Stimulated activated CD8-positive, alpha-beta memory T cell treated with anti-CD3 and anti-CD28 coated beads, Interleukin-4, amount 100 ng/mL, for 24 hours (primary cell): ENCODE results near the gene MYBL2.
A peak's percentile ranks its signal among the peaks of the same experiment; 100 is the strongest.
"Not testable (repeated sequence)": the region's sequence is repeated elsewhere in the genome, so short reads cannot be mapped to it uniquely, and the experiment has no call there.

Experiments
- DNase-seq: peaks from one replicate; pipeline ENCODE4 v3.0.0-alpha.2; 2020; ENCODE audit warnings: low read depth

Gene MYBL2

GRCh38 chr20:43666376-43667328 is at the start of gene MYBL2:
Gene MYBL2 (plus strand): TSS chr20:43667114. CDS start chr20:43667284, 170 bp downstream.
- peak; percentile 48 for DNase-seq

- no peak for DNase-seq
These were observed 35.3 kb upstream of the MYBL2 start for GRCh38 chr20:43631598-43631997.

GRCh38 chr20:43636429-43636828 is 30.5 kb upstream of the MYBL2 start:
- DNase-seq: no peak

- no peak for DNase-seq
These were observed 24.4 kb upstream of the MYBL2 start for GRCh38 chr20:43642548-43642947.

DNA sequence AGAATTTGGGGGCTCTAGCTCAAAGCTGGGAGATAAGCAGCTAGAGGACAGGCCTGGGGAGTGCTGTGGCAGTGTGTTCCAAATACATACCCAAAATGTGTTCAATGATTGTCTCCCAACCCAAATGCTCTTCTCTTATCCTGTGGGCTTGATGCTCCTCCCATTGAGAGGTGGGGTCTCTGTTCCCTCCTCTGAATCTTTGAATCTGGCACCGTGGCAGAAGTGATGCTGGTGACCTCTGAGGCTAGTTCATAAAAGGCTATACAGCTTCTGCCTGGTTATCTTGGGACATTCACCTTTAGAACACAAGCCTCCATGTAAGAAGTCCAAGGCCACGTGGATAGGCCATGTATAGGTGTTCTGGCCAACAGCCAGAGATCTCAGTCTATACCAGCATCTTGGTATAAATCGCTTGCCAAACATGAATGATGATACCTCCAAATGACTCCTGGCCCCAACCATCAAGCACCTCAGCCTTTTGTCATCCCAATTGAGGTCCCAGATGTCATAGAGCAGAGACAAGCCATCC is 15.9 kb upstream of the MYBL2 start:
- no peak for DNase-seq

DNA sequence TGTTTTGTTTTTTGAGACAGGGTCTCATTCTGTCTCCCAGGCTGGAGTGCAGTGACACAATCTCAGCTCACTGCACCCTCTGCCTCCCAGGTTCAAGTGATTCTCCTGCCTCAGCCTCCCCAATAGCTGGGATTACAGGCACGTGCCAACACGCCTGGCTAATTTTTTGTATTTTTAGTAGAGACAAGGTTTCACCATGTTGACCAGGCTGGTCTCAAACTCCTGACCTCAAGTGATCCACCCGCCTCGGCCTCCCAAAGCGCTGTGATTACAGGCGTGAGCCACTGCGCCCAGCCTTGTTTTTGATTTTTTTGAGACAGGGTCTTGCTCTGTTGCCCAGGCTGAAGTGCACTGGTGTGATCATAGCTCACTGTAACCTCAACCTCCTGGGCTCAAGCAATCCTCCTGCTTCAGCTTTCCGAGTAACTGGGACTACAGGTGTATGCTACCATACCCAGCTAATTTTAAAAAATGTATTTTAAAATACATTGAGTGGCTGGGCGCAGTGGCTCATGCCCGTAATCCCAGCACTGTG is 15.2 kb upstream of the MYBL2 start:
- DNase-seq: not testable (repeated sequence)

GRCh38 chr20:43653966-43654365 is 12.9 kb upstream of the MYBL2 start:
- DNase-seq: no peak

- DNase-seq: not testable (repeated sequence)
These were observed 11.7 kb upstream of the MYBL2 start for GRCh38 chr20:43655176-43655575.

GRCh38 chr20:43655937-43656336 is 11.0 kb upstream of the MYBL2 start:
- no peak for DNase-seq

DNA sequence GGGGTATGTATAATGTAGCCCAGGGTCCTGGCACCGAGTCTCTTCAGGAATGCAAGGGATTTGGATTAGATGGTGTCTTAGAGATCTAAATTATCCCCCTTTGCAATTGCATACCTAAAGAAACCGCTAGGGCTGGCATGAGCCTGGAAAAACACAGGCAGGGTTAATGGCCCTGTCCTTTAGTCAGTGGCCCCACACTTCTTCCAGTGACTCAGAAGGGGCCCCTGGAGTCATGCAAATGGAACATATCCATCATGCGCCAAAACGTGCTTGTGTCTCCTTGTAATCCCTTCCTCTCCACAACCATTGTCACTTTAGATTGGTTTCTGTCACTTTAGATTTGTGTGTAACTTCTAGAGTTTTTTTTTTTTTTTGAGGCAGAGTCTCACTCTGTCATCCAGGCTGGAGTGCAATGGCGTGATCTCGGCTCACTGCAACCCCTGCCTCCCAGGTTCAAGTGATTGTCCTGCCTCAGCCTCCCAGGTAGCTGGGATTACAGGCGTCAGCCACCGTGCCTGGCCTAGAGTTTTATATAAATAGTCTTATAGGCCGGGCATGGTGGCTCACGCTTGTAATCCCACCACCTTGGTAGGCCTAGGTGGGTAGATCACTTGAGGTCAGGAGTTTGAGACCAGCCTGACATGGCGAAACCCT is 8.7 kb upstream of the MYBL2 start:
- DNase-seq: no peak

DNA sequence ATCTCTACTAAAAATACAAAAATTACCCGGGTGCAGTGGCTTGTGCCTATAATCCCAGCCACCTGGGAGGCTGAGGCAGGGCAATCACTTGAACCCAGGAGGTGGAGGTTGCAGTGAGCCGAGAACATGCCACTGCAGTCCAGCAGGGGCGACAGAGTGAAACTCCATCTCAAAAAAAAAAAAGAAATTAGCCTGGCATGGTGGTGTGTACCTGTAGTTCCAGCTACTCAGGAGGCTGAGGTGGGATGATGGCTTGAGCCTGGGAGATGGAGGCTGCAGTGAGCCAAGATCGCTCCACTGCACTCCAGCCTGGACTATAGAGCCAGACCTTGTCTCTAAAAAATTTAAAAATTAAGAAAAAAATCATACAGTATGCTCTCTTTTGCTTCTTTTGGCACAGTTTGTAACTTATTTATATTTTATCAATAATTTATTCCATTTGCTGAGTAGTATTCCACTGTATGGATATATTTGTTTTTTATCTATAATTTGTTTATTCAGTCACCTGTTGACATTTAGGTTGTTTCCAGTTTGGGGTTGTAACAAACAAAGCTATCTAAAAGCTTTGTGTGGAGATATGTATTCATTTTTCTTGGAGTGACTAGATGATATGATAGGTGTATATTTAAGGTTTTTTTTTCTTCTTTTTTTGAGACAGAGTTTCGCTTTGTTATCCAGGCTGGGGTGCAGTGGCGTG is 8.0 kb upstream of the MYBL2 start:
- DNase-seq: no peak

GRCh38 chr20:43662943-43663655 is 3.8 kb upstream of the MYBL2 start:
- no peak for DNase-seq

GRCh38 chr20:43665466-43666176 is 1.3 kb upstream of the MYBL2 start:
- no peak for DNase-seq

GRCh38 chr20:43667341-43668132 is 623 bp downstream of the MYBL2 start:
- DNase-seq: no peak

GRCh38 chr20:43669332-43669731 is 2.4 kb downstream of the MYBL2 start:
- no peak for DNase-seq

DNA sequence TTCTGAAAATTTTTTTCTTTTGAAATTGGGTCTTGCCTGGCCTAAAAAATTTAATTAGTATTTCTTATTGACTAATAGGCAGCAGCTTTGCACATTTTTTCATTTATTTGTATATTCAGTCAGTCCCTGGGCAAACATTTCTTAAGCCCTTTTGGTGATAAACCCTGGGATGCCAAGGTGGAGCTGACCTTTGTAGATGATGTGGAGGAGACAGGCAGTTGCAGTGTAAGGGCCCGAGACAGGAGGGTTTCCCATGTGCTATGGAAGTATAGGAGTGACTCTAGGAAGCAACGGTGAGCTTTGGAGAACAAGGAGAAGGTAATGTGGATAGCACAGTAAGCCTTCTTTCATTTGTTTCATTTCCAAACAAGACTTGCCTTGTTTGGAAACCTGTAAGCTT is 3.5 kb downstream of the MYBL2 start:
- no peak for DNase-seq

DNA sequence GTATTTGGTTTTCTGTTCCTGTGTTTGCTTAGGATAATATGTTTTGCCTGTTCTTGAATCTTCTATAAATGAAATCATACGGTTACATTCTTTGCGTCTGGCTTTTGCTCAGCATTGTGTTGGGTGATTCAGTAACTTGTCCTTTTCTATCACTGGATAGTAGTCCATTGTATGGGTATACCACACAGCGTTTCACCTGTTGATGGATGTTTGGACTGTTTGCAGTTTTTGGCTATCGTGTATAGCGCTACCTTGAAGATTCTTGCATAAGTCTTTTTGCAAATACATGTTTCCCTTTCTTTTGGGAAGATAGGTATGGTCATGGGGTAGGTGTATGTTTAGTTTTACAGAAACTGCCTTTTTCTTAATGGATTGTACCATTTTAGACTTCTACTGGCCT is 9.5 kb downstream of the MYBL2 start:
- DNase-seq: no peak

DNA sequence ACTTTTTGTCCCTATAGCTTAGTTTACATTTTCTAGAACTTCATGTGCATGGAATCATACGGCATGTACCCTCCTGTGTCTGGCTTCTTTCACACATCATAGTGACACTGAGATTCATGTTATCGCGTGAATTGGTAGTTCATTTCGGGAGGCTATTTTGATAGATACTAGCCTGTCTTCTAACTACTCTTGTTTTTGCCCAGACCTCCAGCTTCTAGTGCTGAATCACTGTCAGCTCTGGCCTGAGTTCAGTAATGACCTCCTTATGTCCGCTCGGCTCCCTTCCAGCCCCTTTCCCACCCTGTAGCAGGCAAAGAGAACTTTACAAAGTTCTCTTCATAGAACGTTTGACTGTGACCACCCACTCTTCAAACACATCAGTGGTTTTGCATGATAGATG is 14.1 kb downstream of the MYBL2 start:
- no peak for DNase-seq

DNA sequence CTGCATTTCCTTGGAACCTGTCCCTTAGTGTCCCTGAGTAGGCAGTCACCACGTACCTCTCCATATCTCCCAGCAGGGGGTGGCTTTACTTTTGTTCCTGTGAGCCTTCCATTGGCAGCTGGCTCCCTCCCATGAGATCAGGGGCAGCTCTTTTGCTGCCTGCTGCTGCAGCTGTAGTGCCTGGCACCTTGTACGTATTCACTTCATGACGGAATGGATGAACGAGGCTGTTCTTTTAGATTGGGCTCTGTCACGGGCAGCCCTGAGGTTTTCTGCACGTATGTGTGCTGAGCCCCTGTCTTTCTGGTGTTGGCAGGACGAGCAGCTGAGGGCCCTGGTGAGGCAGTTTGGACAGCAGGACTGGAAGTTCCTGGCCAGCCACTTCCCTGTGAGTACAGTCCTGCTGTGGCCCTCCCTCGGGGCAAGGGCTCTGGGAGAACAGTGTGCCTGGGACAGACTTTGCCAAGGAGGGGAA is 14.6 kb downstream of the MYBL2 start:
- no peak for DNase-seq

- no peak for DNase-seq
These were observed 15.1 kb downstream of the MYBL2 start for GRCh38 chr20:43681991-43682410.
